ENCODE measurements around the gene CPED1. TPM values are rescaled to one million over a fixed set of nuclear protein-coding genes. Genes with fewer than 3 reads are reported as not detected.

The CPED1 gene
- total RNA-seq, 2 experiments from 2014 or later, result not detected

DNA sequence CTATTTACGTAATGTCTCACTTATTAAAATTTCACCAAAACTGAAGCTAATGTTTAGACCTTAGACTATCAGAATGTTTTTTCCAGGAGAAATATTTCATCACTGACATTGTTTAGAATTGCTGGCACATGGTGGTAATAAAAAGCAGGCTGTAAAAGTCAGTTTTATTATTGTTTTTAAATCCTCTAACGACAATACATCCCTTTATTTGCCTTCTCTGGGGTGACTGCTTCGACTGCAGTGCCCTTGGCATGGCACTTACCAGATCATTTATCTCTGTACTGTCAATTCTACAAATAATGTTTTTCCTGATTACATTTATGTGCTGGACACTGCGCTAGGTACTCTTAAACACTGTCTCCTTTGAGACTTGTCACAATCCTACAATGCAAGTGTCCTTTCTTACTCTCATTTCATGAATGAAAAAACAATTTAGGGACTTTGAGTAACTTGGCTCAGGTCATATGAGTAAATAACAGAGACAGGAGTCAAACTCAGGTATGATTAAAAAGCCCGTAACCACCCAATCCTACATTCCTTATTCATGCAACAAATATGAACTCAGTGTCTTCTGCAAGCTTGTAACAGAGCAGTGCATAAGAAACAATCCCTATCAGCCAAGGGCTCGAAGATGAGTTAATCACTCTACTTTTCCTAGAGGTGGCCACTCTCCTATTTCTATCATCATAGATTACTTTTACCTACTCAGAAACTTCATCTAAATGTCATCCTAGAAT, 43.5 kb upstream of the CPED1 start:
- H3K9me2 ChIP-seq (ENCODE audit: insufficient read depth, low read length), result no peaks in the 10 kb centered on the region
- peaks cover 3% of the 10 kb centered on the region for H3K4me1 ChIP-seq (ENCODE audit: insufficient read depth, low read length, poor library complexity, severe bottlenecking)
- no peak overlapping the region for H2AFZ ChIP-seq (ENCODE audit: low read length)
- no peaks in the 10 kb centered on the region for H4K20me1 ChIP-seq (ENCODE audit: insufficient read depth, low read length)
- ChIA-PET POLR2A (interaction anchor here (1.0 kb wide), 1 partner anchor 23 kb away, joined by 3 read pairs; no protein-coding TSS in a partner anchor), CTCF (ENCODE audit: unreplicated experiment) (no interaction called here)
- no peak overlapping the region for H3K27ac ChIP-seq (ENCODE audit: low read depth, low read length, poor library complexity, severe bottlenecking)
- no peak overlapping the region for H3K4me2 ChIP-seq (ENCODE audit: low read length)
- TF ChIP-seq EZH2phosphoT487 (IDR thresholded peaks at IDR 0.05; ENCODE audit: borderline replicate concordance, low read depth, low read length) (no peak), CTCF (conservative IDR thresholded peaks at IDR 0.05; ENCODE audit: low read length) (no peak)
- H3K9me3 ChIP-seq (ENCODE audit: low read length), result no peaks in the 10 kb centered on the region
- no peaks in the 10 kb centered on the region for H3K36me3 ChIP-seq (ENCODE audit: insufficient read depth, low read length)
- no peak for DNase-seq (ENCODE audit: low spot score)
- BruUV-seq (replicated peaks), result no TSS peak
- peaks cover 10% of the 10 kb centered on the region; the same call in 1 of the 2 replicates for H3K79me2 ChIP-seq (ENCODE audit: insufficient read depth, low read depth, low read length)
- intact Hi-C loops (cut with micrococcal nuclease; ENCODE audit: unreplicated experiment), result loop anchor here (5.0 kb wide), 1 partner anchor 153 kb away; no protein-coding TSS in a partner anchor
- H3K4me3 ChIP-seq (ENCODE audit: low read depth, low read length, poor library complexity, severe bottlenecking), result no peak overlapping the region

- Histone ChIP-seq H3K4me1 (ENCODE audit: insufficient read depth, low read length, poor library complexity, severe bottlenecking) (peaks cover 14% of the 10 kb centered on the region), H3K4me2 (ENCODE audit: low read length) (no peak overlapping the region), H3K4me3 (ENCODE audit: low read depth, low read length, poor library complexity, severe bottlenecking) (no peak overlapping the region), H3K79me2 (ENCODE audit: insufficient read depth, low read depth, low read length) (peaks cover 29% of the 10 kb centered on the region), H3K9me3 (ENCODE audit: low read length) (no peaks in the 10 kb centered on the region), H3K9me2 (ENCODE audit: insufficient read depth, low read length) (no peaks in the 10 kb centered on the region), H3K36me3 (ENCODE audit: insufficient read depth, low read length) (peaks cover 6% of the 10 kb centered on the region; the same call in 1 of the 2 replicates), H3K27ac (ENCODE audit: low read depth, low read length, poor library complexity, severe bottlenecking) (no peak overlapping the region), H4K20me1 (ENCODE audit: insufficient read depth, low read length) (no peaks in the 10 kb centered on the region), H2AFZ (ENCODE audit: low read length) (no peak overlapping the region)
- ChIA-PET CTCF (ENCODE audit: unreplicated experiment) (no interaction called here), POLR2A (interaction anchor here (0.7 to 1.0 kb wide), 2 partner anchors 17 to 22 kb away, joined by 3 read pairs; no protein-coding TSS in a partner anchor)
- intact Hi-C loops (cut with micrococcal nuclease; ENCODE audit: unreplicated experiment), result no loop called here
- no peak for DNase-seq (ENCODE audit: low spot score)
- BruUV-seq (replicated peaks), result no TSS peak
- TF ChIP-seq EZH2phosphoT487 (IDR thresholded peaks at IDR 0.05; ENCODE audit: borderline replicate concordance, low read depth, low read length), result no peak
- TF ChIP-seq CTCF (conservative IDR thresholded peaks at IDR 0.05; ENCODE audit: low read length), result no peak
Measured at GRCh38 chr7:120947980-120948379, 40.5 kb upstream of the CPED1 start.

- peak overlapping the region; percentile 77 for H3K4me2 ChIP-seq (ENCODE audit: low read length)
- peaks cover 14% of the 10 kb centered on the region for H3K4me1 ChIP-seq (ENCODE audit: insufficient read depth, low read length, poor library complexity, severe bottlenecking)
- H3K9me3 ChIP-seq (ENCODE audit: low read length), result no peaks in the 10 kb centered on the region
- no TSS peak for BruUV-seq (replicated peaks)
- ChIA-PET POLR2A (no interaction called here), CTCF (ENCODE audit: unreplicated experiment) (no interaction called here)
- peak overlapping the region; percentile 94 for H2AFZ ChIP-seq (ENCODE audit: low read length)
- TF ChIP-seq CTCF (conservative IDR thresholded peaks at IDR 0.05; ENCODE audit: low read length) (no peak), EZH2phosphoT487 (IDR thresholded peaks at IDR 0.05; ENCODE audit: borderline replicate concordance, low read depth, low read length) (no peak)
- peak; percentile 2 for DNase-seq (ENCODE audit: low spot score)
- H4K20me1 ChIP-seq (ENCODE audit: insufficient read depth, low read length), result no peaks in the 10 kb centered on the region
- intact Hi-C loops (cut with micrococcal nuclease; ENCODE audit: unreplicated experiment), result no loop called here
- peak overlapping the region; percentile 77 for H3K4me3 ChIP-seq (ENCODE audit: low read depth, low read length, poor library complexity, severe bottlenecking)
- no peak overlapping the region for H3K27ac ChIP-seq (ENCODE audit: low read depth, low read length, poor library complexity, severe bottlenecking)
- H3K79me2 ChIP-seq (ENCODE audit: insufficient read depth, low read depth, low read length), result peaks cover 38% of the 10 kb centered on the region
- H3K9me2 ChIP-seq (ENCODE audit: insufficient read depth, low read length), result no peaks in the 10 kb centered on the region
- peaks cover 20% of the 10 kb centered on the region for H3K36me3 ChIP-seq (ENCODE audit: insufficient read depth, low read length)
Measured at GRCh38 chr7:120949393-120949911, 39.1 kb upstream of the CPED1 start.

All from OCI-LY7 (cell line).